AG10803 (cell line): ENCODE data around the gene IMPA2.
A peak's percentile ranks its signal among the peaks of the same experiment; 100 is the strongest.

Source experiments
- DNase-seq: peaks from one replicate; pipeline ENCODE4 v3.0.0; 2010; ENCODE audit warnings: low read depth
- H3K4me3 ChIP-seq: 2 replicates; pipeline ENCODE4 v1.5.1; 2011; ENCODE audit warnings: mild to moderate bottlenecking, low read length, control low read depth
- TF ChIP-seq, protein P1 (sequence below): conservative IDR thresholded peaks from 2 replicates; pipeline ENCODE4 v1.5.1; 2011; ENCODE audit warnings: mild to moderate bottlenecking, low read length, control low read depth, inconsistent platforms

IMPA2 gene

DNA sequence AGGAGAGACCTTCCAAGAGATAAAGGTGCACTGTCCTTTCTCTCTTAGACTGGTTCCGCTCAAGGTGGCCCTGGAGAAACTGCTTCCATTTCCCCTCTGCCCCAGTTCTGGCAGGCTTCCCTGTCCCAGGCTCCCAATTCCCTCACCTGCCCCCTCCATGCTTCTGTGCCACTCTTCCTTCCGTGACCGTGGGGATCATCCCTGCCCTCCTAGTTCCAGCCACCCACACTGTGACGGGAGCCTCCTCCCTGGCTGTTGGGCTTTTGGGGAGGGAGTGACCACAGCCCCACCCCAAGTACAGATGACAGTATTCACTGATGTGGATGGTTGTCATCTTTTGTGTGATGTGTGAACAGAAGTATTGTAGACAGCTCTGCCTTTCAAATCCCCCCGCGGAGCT is 2.8 kb downstream of the IMPA2 start:
- H3K4me3 ChIP-seq = no peak overlapping the region
- no peak for DNase-seq
- TF ChIP-seq, protein P1, sequence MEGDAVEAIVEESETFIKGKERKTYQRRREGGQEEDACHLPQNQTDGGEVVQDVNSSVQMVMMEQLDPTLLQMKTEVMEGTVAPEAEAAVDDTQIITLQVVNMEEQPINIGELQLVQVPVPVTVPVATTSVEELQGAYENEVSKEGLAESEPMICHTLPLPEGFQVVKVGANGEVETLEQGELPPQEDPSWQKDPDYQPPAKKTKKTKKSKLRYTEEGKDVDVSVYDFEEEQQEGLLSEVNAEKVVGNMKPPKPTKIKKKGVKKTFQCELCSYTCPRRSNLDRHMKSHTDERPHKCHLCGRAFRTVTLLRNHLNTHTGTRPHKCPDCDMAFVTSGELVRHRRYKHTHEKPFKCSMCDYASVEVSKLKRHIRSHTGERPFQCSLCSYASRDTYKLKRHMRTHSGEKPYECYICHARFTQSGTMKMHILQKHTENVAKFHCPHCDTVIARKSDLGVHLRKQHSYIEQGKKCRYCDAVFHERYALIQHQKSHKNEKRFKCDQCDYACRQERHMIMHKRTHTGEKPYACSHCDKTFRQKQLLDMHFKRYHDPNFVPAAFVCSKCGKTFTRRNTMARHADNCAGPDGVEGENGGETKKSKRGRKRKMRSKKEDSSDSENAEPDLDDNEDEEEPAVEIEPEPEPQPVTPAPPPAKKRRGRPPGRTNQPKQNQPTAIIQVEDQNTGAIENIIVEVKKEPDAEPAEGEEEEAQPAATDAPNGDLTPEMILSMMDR = no peak

DNA sequence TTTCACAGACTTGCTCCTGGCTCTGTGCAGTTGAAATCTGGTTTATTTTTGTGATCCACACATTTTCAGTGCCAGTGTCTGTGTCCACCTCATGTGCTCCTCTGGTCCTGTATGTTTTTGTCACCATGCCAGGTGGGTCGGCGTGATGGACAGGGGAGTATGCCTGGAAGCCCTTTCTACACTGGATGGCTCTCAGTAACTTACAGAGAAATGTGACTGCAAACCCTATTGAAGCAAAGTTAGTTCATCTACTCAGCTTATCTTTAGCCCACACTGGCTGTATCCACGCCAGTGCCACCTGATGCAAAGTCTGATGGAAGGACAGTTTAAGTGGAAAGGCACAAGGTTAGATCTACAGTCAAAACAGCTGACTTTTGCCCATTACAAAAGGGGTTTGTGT is 4.3 kb downstream of the IMPA2 start:
- TF ChIP-seq, protein P1 = no peak
- no peak for DNase-seq
- H3K4me3 ChIP-seq = no peak overlapping the region

DNA sequence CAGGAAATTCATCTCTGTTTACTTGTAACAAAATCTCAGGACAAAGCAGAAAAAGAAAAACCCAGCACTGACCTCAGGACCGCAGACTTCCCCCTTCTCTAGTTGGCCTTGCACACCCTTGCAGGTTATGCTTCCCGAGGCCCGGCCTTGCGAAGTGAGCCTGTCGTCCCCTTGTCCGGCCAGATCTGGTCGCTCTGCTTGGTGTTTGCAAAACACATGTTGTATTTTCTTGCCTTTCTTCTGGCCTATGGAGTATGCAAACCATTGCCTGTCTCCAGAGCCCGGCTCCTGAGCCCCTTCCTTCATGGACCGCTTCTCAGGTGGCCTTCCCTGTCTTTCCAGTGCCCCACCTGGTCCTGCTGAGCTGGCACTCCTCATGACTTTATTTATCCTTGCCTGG is 4.8 kb downstream of the IMPA2 start:
- DNase-seq = no peak
- TF ChIP-seq, protein P1 = no peak
- no peak overlapping the region for H3K4me3 ChIP-seq

DNA sequence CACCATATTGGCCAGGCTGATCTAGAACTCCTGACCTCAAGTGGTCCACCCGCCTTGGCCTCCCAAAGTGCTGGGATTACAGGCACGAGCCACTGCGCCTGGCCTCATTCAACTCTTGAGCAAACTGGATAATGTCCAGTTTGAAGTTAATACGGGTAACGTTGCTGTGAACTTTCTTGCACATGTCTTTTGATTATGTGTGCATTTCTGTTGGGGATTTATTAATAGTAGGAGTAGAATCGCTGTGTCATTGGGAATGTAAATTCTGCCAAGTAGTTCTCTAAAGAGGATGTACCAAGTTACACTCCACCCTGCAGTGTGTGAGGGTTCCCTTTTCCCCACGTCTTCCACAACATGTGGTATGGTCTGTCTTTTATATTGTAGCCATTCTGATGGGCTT is 6.2 kb downstream of the IMPA2 start:
- TF ChIP-seq, protein P1 = no peak
- no peak overlapping the region for H3K4me3 ChIP-seq
- peak; percentile 44 for DNase-seq

DNA sequence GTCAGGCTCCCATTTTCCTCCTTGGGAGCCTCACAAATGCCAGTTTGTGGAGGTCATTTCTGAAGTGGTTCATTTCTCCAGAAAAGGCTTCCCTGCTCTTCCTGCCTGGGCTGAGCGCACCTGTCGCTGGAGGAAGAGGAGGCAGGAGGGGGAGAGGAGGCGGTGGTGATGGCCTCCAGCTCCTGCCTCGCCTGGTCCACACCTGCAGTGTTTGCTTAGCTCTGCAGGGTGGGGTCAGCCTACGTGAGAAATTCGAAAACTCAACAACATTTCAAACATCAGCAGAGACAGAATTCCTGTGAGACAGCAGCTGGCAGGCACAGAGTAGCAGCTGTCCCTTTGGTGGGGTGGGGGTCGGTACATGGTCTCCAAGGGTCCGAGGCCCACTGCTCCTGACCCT is 7.9 kb downstream of the IMPA2 start:
- no peak for DNase-seq
- TF ChIP-seq, protein P1 = no peak
- no peak overlapping the region for H3K4me3 ChIP-seq

DNA sequence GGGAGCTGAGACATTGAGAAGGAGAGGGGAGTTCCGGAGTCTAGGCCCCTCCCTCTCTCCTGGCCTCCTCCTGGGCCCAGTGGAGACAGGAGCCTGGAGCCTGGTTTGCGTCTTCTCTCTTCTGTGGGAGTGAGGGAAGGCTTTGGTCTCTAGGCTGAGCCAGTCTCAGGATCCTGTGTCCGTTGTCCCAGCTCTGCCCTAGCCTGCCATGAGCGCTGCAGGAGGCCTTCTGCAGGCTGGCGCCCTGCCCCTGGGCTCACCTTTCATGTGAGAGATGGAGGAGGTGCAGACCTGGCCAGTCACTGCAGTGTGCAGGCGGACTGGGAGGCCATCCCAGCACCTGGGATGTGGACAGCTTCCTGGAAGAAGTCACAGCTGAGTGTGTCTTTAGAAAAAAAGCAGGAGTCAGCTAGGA is 8.7 kb downstream of the IMPA2 start:
- TF ChIP-seq, protein P1 = no peak
- no peak for DNase-seq

DNA sequence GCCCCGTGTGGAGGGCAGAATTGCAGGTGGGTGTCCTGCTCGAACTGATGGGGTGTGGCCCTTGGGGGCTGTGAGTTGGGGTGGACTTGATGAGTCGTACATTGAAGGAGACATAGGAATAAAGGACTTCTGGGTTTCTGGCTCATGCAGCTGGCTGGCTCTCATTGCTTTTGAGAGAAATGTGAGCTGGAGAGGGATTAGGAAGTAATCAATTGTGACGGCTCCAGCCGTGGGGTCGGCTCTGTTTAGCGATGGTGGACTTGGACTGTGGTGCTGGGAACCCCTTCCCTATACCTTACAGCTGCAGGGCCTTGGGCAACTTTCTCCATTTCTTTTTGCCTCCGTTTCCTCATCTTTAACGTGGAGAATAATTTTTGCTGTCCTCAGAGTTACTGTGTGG is 9.2 kb downstream of the IMPA2 start:
- no peak overlapping the region for H3K4me3 ChIP-seq
- DNase-seq = no peak
- TF ChIP-seq, protein P1 = no peak

More for the DNA sequence above, 8.7 kb downstream of the IMPA2 start:
- H3K4me3 ChIP-seq = no peak overlapping the region
